ENCODE results near the gene CAMK1D.
"Not testable (repeated sequence)": the region's sequence is repeated elsewhere in the genome, so short reads cannot be mapped to it uniquely, and the experiment has no call there.

DNA sequence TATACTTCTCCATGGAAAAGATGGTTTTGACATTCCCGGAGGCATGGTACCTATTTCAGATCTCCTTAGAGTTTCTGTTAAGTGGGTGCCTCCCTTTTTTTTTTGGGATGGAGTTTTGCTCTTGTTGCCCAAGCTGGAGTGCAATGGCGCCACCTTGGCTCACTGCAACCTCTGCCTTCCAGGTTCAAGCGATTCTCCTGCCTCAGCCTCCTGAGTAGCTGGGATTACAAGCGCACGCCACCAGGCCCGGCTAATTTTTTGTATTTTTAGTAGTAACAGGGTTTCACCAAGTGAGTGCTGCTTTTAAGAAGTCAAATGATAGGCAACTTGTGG, 363.6 kb downstream of the CAMK1D start:
- TF ChIP-seq, protein P1, sequence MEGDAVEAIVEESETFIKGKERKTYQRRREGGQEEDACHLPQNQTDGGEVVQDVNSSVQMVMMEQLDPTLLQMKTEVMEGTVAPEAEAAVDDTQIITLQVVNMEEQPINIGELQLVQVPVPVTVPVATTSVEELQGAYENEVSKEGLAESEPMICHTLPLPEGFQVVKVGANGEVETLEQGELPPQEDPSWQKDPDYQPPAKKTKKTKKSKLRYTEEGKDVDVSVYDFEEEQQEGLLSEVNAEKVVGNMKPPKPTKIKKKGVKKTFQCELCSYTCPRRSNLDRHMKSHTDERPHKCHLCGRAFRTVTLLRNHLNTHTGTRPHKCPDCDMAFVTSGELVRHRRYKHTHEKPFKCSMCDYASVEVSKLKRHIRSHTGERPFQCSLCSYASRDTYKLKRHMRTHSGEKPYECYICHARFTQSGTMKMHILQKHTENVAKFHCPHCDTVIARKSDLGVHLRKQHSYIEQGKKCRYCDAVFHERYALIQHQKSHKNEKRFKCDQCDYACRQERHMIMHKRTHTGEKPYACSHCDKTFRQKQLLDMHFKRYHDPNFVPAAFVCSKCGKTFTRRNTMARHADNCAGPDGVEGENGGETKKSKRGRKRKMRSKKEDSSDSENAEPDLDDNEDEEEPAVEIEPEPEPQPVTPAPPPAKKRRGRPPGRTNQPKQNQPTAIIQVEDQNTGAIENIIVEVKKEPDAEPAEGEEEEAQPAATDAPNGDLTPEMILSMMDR (IDR thresholded peaks at IDR 0.05 in 4 of 5, conservative IDR thresholded peaks at IDR 0.05 in 1 of 5) = not testable (repeated sequence)
- not testable (repeated sequence) for TF ChIP-seq POLR2A (IDR thresholded peaks at IDR 0.05)

All from gastrocnemius medialis (tissue), 4 donors.